Activated T-helper 1 cell treated with anti-CD3 and anti-CD28 coated beads, Interleukin-12 subunit alpha, Interleukin-12 subunit beta, Interleukin-2, Interleukin-4 antibody, amounts not matched to agents 30 ng/mL and 10 ng/mL and 1 ng/mL, durations not matched to agents 14 hours and 24 hours and 36 hours (primary cell): Measurements from ENCODE around the gene FAM32A. TPM values are rescaled to one million over a fixed set of nuclear protein-coding genes. Genes with fewer than 3 reads are reported as not detected.

Source experiments
- DNase-seq: peaks from one replicate; pipeline ENCODE4 v3.0.0; 2021; ENCODE audit warnings: low spot score
- H3K27ac Mint-ChIP-seq: one replicate; pipeline ENCODE4 v1.8.0; 2021; ENCODE audit warnings: mild to moderate bottlenecking, mixed read lengths
- H3K27me3 Mint-ChIP-seq: one replicate; pipeline ENCODE4 v1.8.0; 2022; ENCODE audit warnings: mild to moderate bottlenecking, moderate library complexity, mixed read lengths; ENCODE audit not compliant: insufficient read depth
- H3K36me3 Mint-ChIP-seq: one replicate; pipeline ENCODE4 v1.8.0; 2021; ENCODE audit warnings: low read depth, mixed read lengths
- H3K4me1 Mint-ChIP-seq: one replicate; pipeline ENCODE4 v1.8.0; 2021; ENCODE audit warnings: low read depth, mixed read lengths
- H3K4me3 Mint-ChIP-seq: one replicate; pipeline ENCODE4 v1.8.0; 2021; ENCODE audit warnings: mild to moderate bottlenecking, moderate library complexity, mixed read lengths
- H3K9me3 Mint-ChIP-seq: one replicate; pipeline ENCODE4 v1.8.0; 2021; ENCODE audit warnings: mixed read lengths
- intact Hi-C: fragments of 100-400 bp; cut with micrococcal nuclease; formaldehyde crosslinking; loops from one replicate; pipeline ENCODE4 v1.15.1; 2024
- total RNA-seq: library from RNA; stranded (reverse); gene quantifications from 2 replicates; pipeline ENCODE4 v1.2.3, GENCODE V29; 2022

Gene FAM32A
- total RNA-seq = 71.6 and 72.8 TPM in 2 replicates

GRCh38 chr19:16185123-16185767 lies at the start of gene FAM32A:
Gene FAM32A (plus strand): TSS chr19:16185410. CDS start chr19:16185443, 33 bp downstream.
- peak; percentile 99 for DNase-seq
- Mint-ChIP-seq H3K9me3 (no peaks in the 10 kb centered on the region), H3K4me3 (peak within 1 kb of the TSS; percentile 94), H3K27me3 (no peaks in the 10 kb centered on the region), H3K27ac (peak within 1 kb of the TSS; percentile 94), H3K4me1 (peaks cover 36% of the 10 kb centered on the region), H3K36me3 (peaks cover 28% of the 10 kb centered on the region)
- intact Hi-C loops = loop anchor here (1.0 to 2.0 kb wide), 6 partner anchors 12 to 74 kb away; partner anchors contain the start of genes AP1M1, HSH2D and RAB8A

- no peaks in the 10 kb centered on the region for H3K27me3 Mint-ChIP-seq
- no peak overlapping the region for H3K27ac Mint-ChIP-seq
- H3K4me1 Mint-ChIP-seq = peaks cover 36% of the 10 kb centered on the region
- H3K9me3 Mint-ChIP-seq = peaks cover 8% of the 10 kb centered on the region
- DNase-seq = no peak
- H3K4me3 Mint-ChIP-seq = no peak overlapping the region
- intact Hi-C loops = no loop called here
- peaks cover 45% of the 10 kb centered on the region for H3K36me3 Mint-ChIP-seq
Measured at GRCh38 chr19:16135430-16136127, 49.6 kb upstream of the FAM32A start.

GRCh38 chr19:16136185-16136999 lies 48.8 kb upstream of the FAM32A start:
- no peaks in the 10 kb centered on the region for H3K27me3 Mint-ChIP-seq
- peaks cover 4% of the 10 kb centered on the region for H3K9me3 Mint-ChIP-seq
- DNase-seq = no peak
- no peak overlapping the region for H3K27ac Mint-ChIP-seq
- no peak overlapping the region for H3K4me3 Mint-ChIP-seq
- H3K36me3 Mint-ChIP-seq = peaks cover 38% of the 10 kb centered on the region
- intact Hi-C loops = no loop called here
- peaks cover 39% of the 10 kb centered on the region for H3K4me1 Mint-ChIP-seq

- Mint-ChIP-seq H3K4me1 (peaks cover 54% of the 10 kb centered on the region), H3K27me3 (no peaks in the 10 kb centered on the region), H3K4me3 (peak overlapping the region; percentile 8), H3K27ac (no peak overlapping the region), H3K36me3 (peaks cover 14% of the 10 kb centered on the region), H3K9me3 (no peaks in the 10 kb centered on the region)
- DNase-seq = no peak
- intact Hi-C loops = no loop called here
Measured at GRCh38 chr19:16139752-16140151, 45.5 kb upstream of the FAM32A start.

GRCh38 chr19:16141043-16141442 lies 44.2 kb upstream of the FAM32A start:
- intact Hi-C loops = no loop called here
- Mint-ChIP-seq H3K4me3 (peak overlapping the region; percentile 59), H3K27me3 (no peaks in the 10 kb centered on the region), H3K4me1 (peaks cover 54% of the 10 kb centered on the region), H3K27ac (peak overlapping the region; percentile 74), H3K9me3 (no peaks in the 10 kb centered on the region), H3K36me3 (peaks cover 12% of the 10 kb centered on the region)
- no peak for DNase-seq

- intact Hi-C loops = loop anchor here (2.0 kb wide), 2 partner anchors 23 to 43 kb away; partner anchors contain the start of gene FAM32A
- no peak for DNase-seq
- H3K27me3 Mint-ChIP-seq = no peaks in the 10 kb centered on the region
- peak overlapping the region; percentile 29 for H3K4me3 Mint-ChIP-seq
- peaks cover 51% of the 10 kb centered on the region for H3K4me1 Mint-ChIP-seq
- peaks cover 15% of the 10 kb centered on the region for H3K36me3 Mint-ChIP-seq
- no peaks in the 10 kb centered on the region for H3K9me3 Mint-ChIP-seq
- H3K27ac Mint-ChIP-seq = peak overlapping the region; percentile 23
Measured at GRCh38 chr19:16142032-16142580, 43.1 kb upstream of the FAM32A start.

- Mint-ChIP-seq H3K27ac (peak within 1 kb of the TSS; percentile 97), H3K27me3 (no peaks in the 10 kb centered on the region), H3K9me3 (no peaks in the 10 kb centered on the region), H3K4me3 (peak within 1 kb of the TSS; percentile 98), H3K36me3 (peaks cover 14% of the 10 kb centered on the region), H3K4me1 (peaks cover 51% of the 10 kb centered on the region)
- DNase-seq = peak; percentile 78
- intact Hi-C loops = loop anchor here (1.0 to 2.0 kb wide), 4 partner anchors 17 to 41 kb away; partner anchors contain the start of genes FAM32A and RAB8A
Measured at GRCh38 chr19:16143399-16144215, 41.6 kb upstream of the FAM32A start, which contains the start of gene HSH2D. Gene HSH2D (plus strand): TSS chr19:16143685. CDS start chr19:16148751, 5,066 bp downstream.

- Mint-ChIP-seq H3K27ac (peak overlapping the region; percentile 97), H3K27me3 (no peaks in the 10 kb centered on the region), H3K4me3 (peak overlapping the region; percentile 98), H3K4me1 (peaks cover 57% of the 10 kb centered on the region), H3K36me3 (peaks cover 17% of the 10 kb centered on the region), H3K9me3 (no peaks in the 10 kb centered on the region)
- DNase-seq = no peak
- intact Hi-C loops = loop anchor here (1.0 kb wide), 1 partner anchor 33 kb away; the partner anchor contains the start of gene RAB8A
Measured at GRCh38 chr19:16144216-16144581, 41.0 kb upstream of the FAM32A start.

GRCh38 chr19:16146112-16146511 lies 39.1 kb upstream of the FAM32A start:
- peak overlapping the region; percentile 98 for H3K4me3 Mint-ChIP-seq
- no peak for DNase-seq
- intact Hi-C loops = no loop called here
- peaks cover 17% of the 10 kb centered on the region for H3K36me3 Mint-ChIP-seq
- peaks cover 46% of the 10 kb centered on the region for H3K4me1 Mint-ChIP-seq
- H3K27ac Mint-ChIP-seq = peak overlapping the region; percentile 58
- no peaks in the 10 kb centered on the region for H3K27me3 Mint-ChIP-seq
- H3K9me3 Mint-ChIP-seq = no peaks in the 10 kb centered on the region

GRCh38 chr19:16148443-16149229 lies 36.6 kb upstream of the FAM32A start:
- no peaks in the 10 kb centered on the region for H3K9me3 Mint-ChIP-seq
- no peak for DNase-seq
- peak overlapping the region; percentile 11 for H3K4me3 Mint-ChIP-seq
- peaks cover 31% of the 10 kb centered on the region for H3K4me1 Mint-ChIP-seq
- H3K27me3 Mint-ChIP-seq = no peaks in the 10 kb centered on the region
- intact Hi-C loops = no loop called here
- H3K36me3 Mint-ChIP-seq = peaks cover 24% of the 10 kb centered on the region
- peak overlapping the region; percentile 87 for H3K27ac Mint-ChIP-seq

- intact Hi-C loops = no loop called here
- H3K4me3 Mint-ChIP-seq = no peak overlapping the region
- H3K27ac Mint-ChIP-seq = no peak overlapping the region
- H3K9me3 Mint-ChIP-seq = no peaks in the 10 kb centered on the region
- peaks cover 45% of the 10 kb centered on the region for H3K36me3 Mint-ChIP-seq
- no peaks in the 10 kb centered on the region for H3K27me3 Mint-ChIP-seq
- no peak for DNase-seq
- H3K4me1 Mint-ChIP-seq = peaks cover 25% of the 10 kb centered on the region
Measured at GRCh38 chr19:16153582-16154336, 31.5 kb upstream of the FAM32A start.
